A549 (cell line): ENCODE measurements around the gene PURB. TPM values are rescaled to one million over a fixed set of nuclear protein-coding genes. Genes with fewer than 3 reads are reported as not detected.
A peak's percentile ranks its signal among the peaks of the same experiment; 100 is the strongest.

Experiments used
- ATAC-seq, 2 experiments: fragments of 200-7000 bp in 1 of 2; fragments of >200 bp in 1 of 2; cut with Nextera tagmentation in 1 of 2; cut with Tn5 transposase in 1 of 2; 3 replicates each; pipeline versions ENCODE4 v1.8.0 to v1.9.1; 2018 to 2020; ENCODE audit warnings: mild to moderate bottlenecking in 1 of 2, moderate library complexity in 1 of 2
- CTCF ChIA-PET: fragments of 300-600 bp; sonication (Branson Sonifier 250); formaldehyde crosslinking; extraction: SDS; loops from one replicate; lab custom pipeline; 2021; ENCODE audit warnings: antibody characterized with exemption, inconsistent platforms; lab: Yijun Ruan, JAX
- POLR2A ChIA-PET: fragments of 350-600 bp; formaldehyde crosslinking; extraction: SDS; loops from one replicate; lab custom pipeline; 2021; ENCODE audit warnings: antibody characterized with exemption, inconsistent platforms; lab: Yijun Ruan, JAX
- DNase-seq, 2 experiments: peaks; one replicate each; pipeline versions ENCODE4 v3.0.0 to v3.0.0-alpha.2; 2011 to 2016; ENCODE audit warnings: low read depth in 1 of 2, low spot score in 1 of 2
- FAIRE-seq: peaks from 2 replicates; lab custom pipeline; 2011; peaks lifted over from hg19 to GRCh38; lab: Jason Lieb, UNC
- H3K27ac ChIP-seq, 2 experiments: fragments of >200 bp; sonication (Bioruptor Twin); formaldehyde crosslinking; 3 replicates each; pipeline ENCODE4 v1.5.1; 2016 to 2017
- H3K4me1 ChIP-seq: fragments of >200 bp; sonication (Bioruptor Twin); formaldehyde crosslinking; 3 replicates; pipeline ENCODE4 v1.6.1; 2016
- H3K4me2 ChIP-seq: fragments of >200 bp; sonication (Bioruptor Twin); formaldehyde crosslinking; 3 replicates; pipeline ENCODE4 v1.6.1; 2016
- H3K4me3 ChIP-seq: fragments of >200 bp; sonication (Bioruptor Twin); formaldehyde crosslinking; 3 replicates; pipeline ENCODE4 v1.5.1; 2016
- H3K9me3 ChIP-seq: fragments of >200 bp; sonication (Bioruptor Twin); formaldehyde crosslinking; 3 replicates; pipeline ENCODE4 v1.6.1; 2016
- BHLHE40 ChIP-seq: IDR thresholded peaks from 2 replicates; pipeline ENCODE4 v1.6.1; 2012; ENCODE audit warnings: low read depth, low read length, inconsistent platforms
- CBX2 ChIP-seq: fragments of 200-600 bp; sonication (generic); IDR thresholded peaks from 2 replicates; pipeline ENCODE4 v1.6.1; 2016; ENCODE audit warnings: low read depth, mild to moderate bottlenecking, borderline replicate concordance
- CEBPB ChIP-seq, 2 experiments: fragments of >200 bp in 1 of 2; sonication (Bioruptor Twin) in 1 of 2; formaldehyde crosslinking in 1 of 2; IDR thresholded peaks; 2 replicates each; pipeline ENCODE4 v1.6.1; 2012 to 2016
- CHD2 ChIP-seq: fragments of 150-350 bp; IDR thresholded peaks from 2 replicates; pipeline ENCODE4 v1.6.1; 2014; ENCODE audit warnings: low read length; ENCODE audit not compliant: partially characterized antibody
- CHD4 ChIP-seq: fragments of 200-600 bp; sonication (generic); IDR thresholded peaks from 2 replicates; pipeline ENCODE4 v1.6.1; 2016; ENCODE audit warnings: antibody characterized with exemption, mild to moderate bottlenecking, borderline replicate concordance
- E2F6 ChIP-seq: IDR thresholded peaks from 2 replicates; pipeline ENCODE4 v1.6.1; 2012; ENCODE audit warnings: low read depth, borderline replicate concordance
- EHMT2 ChIP-seq: fragments of 200-600 bp; sonication (generic); IDR thresholded peaks from 2 replicates; pipeline ENCODE4 v1.6.1; 2016; ENCODE audit warnings: antibody characterized with exemption, low read depth, mild to moderate bottlenecking, moderate library complexity
- EP300 ChIP-seq, 2 experiments: fragments of >200 bp; sonication (Bioruptor Twin); formaldehyde crosslinking; IDR thresholded peaks; 2 replicates in 1 of 2; 3 replicates in 1 of 2; pipeline ENCODE4 v1.6.1; 2016 to 2017
- HEYL ChIP-seq: fragments of 250-450 bp; sonication (Bioruptor Pico); IDR thresholded peaks from 2 replicates; pipeline ENCODE4 v1.8.0; 2021; ENCODE audit warnings: mild to moderate bottlenecking, moderate library complexity
- HOXA7 ChIP-seq: fragments of 250-450 bp; sonication (Bioruptor Pico); IDR thresholded peaks from 2 replicates; pipeline ENCODE4 v1.5.0; 2020; ENCODE audit warnings: mild to moderate bottlenecking, moderate library complexity
- JUN ChIP-seq, 2 experiments: fragments of >200 bp; sonication (Bioruptor Twin); formaldehyde crosslinking; IDR thresholded peaks; 2 replicates in 1 of 2; 3 replicates in 1 of 2; pipeline ENCODE4 v1.6.1; 2016 to 2017
- KDM5A ChIP-seq: fragments of 200-600 bp; sonication (generic); IDR thresholded peaks from 2 replicates; pipeline ENCODE4 v1.6.1; 2016; ENCODE audit warnings: antibody characterized with exemption, mild to moderate bottlenecking
- MAX ChIP-seq: IDR thresholded peaks from 2 replicates; pipeline ENCODE4 v1.6.1; 2012
- MYC ChIP-seq: IDR thresholded peaks from 2 replicates; pipeline ENCODE4 v1.6.1; 2012; ENCODE audit warnings: mild to moderate bottlenecking, inconsistent platforms, low read length, improper control_type of control experiment, borderline replicate concordance
- POLR2A ChIP-seq: IDR thresholded peaks from 2 replicates; pipeline ENCODE4 v1.6.1; 2012; ENCODE audit warnings: mild to moderate bottlenecking, low read length
- RAD21 ChIP-seq, 2 experiments: fragments of >200 bp in 1 of 2; sonication (Bioruptor Twin) in 1 of 2; formaldehyde crosslinking in 1 of 2; IDR thresholded peaks in 1 of 2; conservative IDR thresholded peaks in 1 of 2; 2 replicates in 1 of 2; 3 replicates in 1 of 2; pipeline ENCODE4 v1.6.1; 2012 to 2018; ENCODE audit warnings: inconsistent platforms in 1 of 2
- RARB ChIP-seq: fragments of 250-450 bp; sonication (Bioruptor Pico); IDR thresholded peaks from 2 replicates; pipeline ENCODE4 v1.8.0; 2021; ENCODE audit warnings: mild to moderate bottlenecking, moderate library complexity
- SMC3 ChIP-seq: fragments of >200 bp; sonication (Bioruptor Twin); formaldehyde crosslinking; IDR thresholded peaks from 3 replicates; pipeline ENCODE4 v1.6.1; 2018; ENCODE audit warnings: inconsistent platforms
- TFCP2L1 ChIP-seq: fragments of 250-450 bp; sonication (Bioruptor Pico); IDR thresholded peaks from 2 replicates; pipeline ENCODE4 v1.5.0; 2021; ENCODE audit warnings: mild to moderate bottlenecking
- TP53 ChIP-seq: fragments of 250-450 bp; sonication (Bioruptor Pico); IDR thresholded peaks from 2 replicates; pipeline ENCODE4 v1.5.0; 2021; ENCODE audit warnings: mild to moderate bottlenecking, moderate library complexity
- ZNF302 ChIP-seq: fragments of 250-450 bp; sonication (Bioruptor Pico); IDR thresholded peaks from 2 replicates; pipeline ENCODE4 v1.9.0; 2021; ENCODE audit warnings: inconsistent platforms, mild to moderate bottlenecking, moderate library complexity
- ZSCAN20 ChIP-seq: fragments of 250-450 bp; sonication (Bioruptor Pico); IDR thresholded peaks from 2 replicates; pipeline ENCODE4 v1.8.0; 2022; ENCODE audit warnings: mild to moderate bottlenecking, moderate library complexity
- WGBS: methylation state at CpG from one replicate; pipeline ENCODE4 v1.1.6; 2017; ENCODE audit errors: missing lambda C conversion rate; 5-methylcytosine and 5-hydroxymethylcytosine counted together
- polyA plus RNA-seq, 4 experiments: library from polyadenylated mRNA; depleted of rRNA in 3 of 4; stranded (reverse); fragments of >200 nt; fragmentation: RNase III in 1 of 4; extraction: RNeasy Plus Mini Kit Qiagen cat#74134 plus additional on column Dnase treatment in 1 of 4; gene quantifications; 2 replicates in 3 of 4; 3 replicates in 1 of 4; pipeline ENCODE4 v1.2.3, GENCODE V29; 2011 to 2017
- TF ChIP-seq, protein P1 (sequence below): fragments of 150-350 bp; IDR thresholded peaks from 2 replicates; pipeline ENCODE4 v1.6.1; 2014; ENCODE audit warnings: low read depth, mild to moderate bottlenecking, low read length
- TF ChIP-seq, protein P2 (sequence below): fragments of >200 bp; sonication (Bioruptor Twin); formaldehyde crosslinking; IDR thresholded peaks from 3 replicates; pipeline ENCODE4 v1.5.1; 2016
- TF ChIP-seq, protein P3 (sequence below): fragments of >200 bp; sonication (Bioruptor Twin); formaldehyde crosslinking; IDR thresholded peaks from 2 replicates; pipeline ENCODE4 v1.6.1; 2016

The PURB gene
- polyA plus RNA-seq, 2 of the 4 experiments (the other 2 are of a cell fraction) = 5.7 to 10.4 TPM

- ChIA-PET CTCF (interaction anchor here (0.8 to 2.3 kb wide), 20 partner anchors 9 to 713 kb away, joined by 3 to 12 read pairs (median 3); no protein-coding TSS in a partner anchor), POLR2A (no interaction called here)
- Histone ChIP-seq H3K4me2 (peak overlapping the region; percentile 46; the same call in 2 of the 3 replicates), H3K9me3 (no peaks in the 10 kb centered on the region), H3K27ac (no peak overlapping the region), H3K4me1 (no peaks in the 10 kb centered on the region), H3K4me3 (no peak overlapping the region)
- TF ChIP-seq HOXA7 (no peak), CHD4 (no peak), POLR2A (no peak), CHD2 (no peak), TFCP2L1 (no peak), E2F6 (no peak), JUN (IDR thresholded peaks at IDR 0.05) (no peak), RAD21 (conservative IDR thresholded peaks at IDR 0.05 in 1 of 2, IDR thresholded peaks at IDR 0.05 in 1 of 2) (no peak), KDM5A (no peak)
- TF ChIP-seq, protein P1, sequence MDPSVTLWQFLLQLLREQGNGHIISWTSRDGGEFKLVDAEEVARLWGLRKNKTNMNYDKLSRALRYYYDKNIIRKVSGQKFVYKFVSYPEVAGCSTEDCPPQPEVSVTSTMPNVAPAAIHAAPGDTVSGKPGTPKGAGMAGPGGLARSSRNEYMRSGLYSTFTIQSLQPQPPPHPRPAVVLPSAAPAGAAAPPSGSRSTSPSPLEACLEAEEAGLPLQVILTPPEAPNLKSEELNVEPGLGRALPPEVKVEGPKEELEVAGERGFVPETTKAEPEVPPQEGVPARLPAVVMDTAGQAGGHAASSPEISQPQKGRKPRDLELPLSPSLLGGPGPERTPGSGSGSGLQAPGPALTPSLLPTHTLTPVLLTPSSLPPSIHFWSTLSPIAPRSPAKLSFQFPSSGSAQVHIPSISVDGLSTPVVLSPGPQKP = no peak
- no peak for FAIRE-seq
- DNase-seq = no peak
- ATAC-seq = peak; percentile 9 to 50; a peak in 3 of 6 replicates
- WGBS = 40% methylated on average over 8 of the region's 8 CpGs
These were observed 37.0 kb upstream of the PURB start for GRCh38 chr7:44922351-44922694.

DNA sequence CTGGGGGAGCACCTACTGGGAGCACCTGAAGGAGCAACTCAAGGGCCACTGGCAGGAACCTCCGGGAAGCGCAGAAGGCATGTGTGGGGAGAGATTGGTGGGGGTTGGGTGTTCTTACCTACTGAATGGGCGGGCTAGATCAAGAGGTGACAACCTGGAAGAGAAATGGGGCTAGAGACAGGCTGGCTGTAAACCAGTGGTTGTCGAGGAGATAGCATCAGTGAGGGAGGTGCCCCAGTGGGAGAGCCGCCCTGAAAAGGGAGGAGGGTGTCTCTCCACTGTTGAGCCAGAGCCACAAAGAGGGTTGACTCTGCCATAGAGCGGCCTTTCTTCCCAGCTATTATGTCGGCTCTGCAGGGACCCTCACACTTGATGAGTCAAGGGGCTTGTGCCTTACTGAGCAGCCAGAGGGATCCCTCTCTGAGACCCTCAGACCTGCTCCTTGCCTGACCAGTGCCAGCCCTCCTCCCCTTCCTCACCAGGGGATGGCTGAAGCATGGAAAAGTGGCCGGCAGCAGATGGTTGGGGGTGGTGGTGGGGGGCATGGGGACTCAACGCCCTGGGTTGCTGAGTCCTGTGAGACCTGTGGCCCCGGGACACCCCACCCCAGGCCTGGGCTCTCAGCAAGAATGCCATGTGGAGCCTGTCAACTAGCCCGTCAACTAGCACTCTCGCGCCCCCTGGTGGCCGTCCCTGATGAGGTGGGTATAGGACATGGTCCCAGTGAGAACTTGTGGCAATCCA is 36.4 kb upstream of the PURB start:
- ATAC-seq = peak; percentile 97 to 98
- Histone ChIP-seq H3K9me3 (no peaks in the 10 kb centered on the region), H3K27ac (peak overlapping the region; percentile 31 to 46; a peak in 2 of 6 replicates), H3K4me3 (no peak overlapping the region), H3K4me1 (no peaks in the 10 kb centered on the region), H3K4me2 (peak overlapping the region; percentile 46)
- ChIA-PET POLR2A (no interaction called here), CTCF (interaction anchor here (0.6 to 2.3 kb wide), 24 partner anchors 8 to 712 kb away, joined by 3 to 12 read pairs (median 3); partner anchors contain the start of gene H2AZ2)
- 43% methylated on average over 11 of the region's 14 CpGs for WGBS
- no peak for FAIRE-seq
- no peak for TF ChIP-seq ZSCAN20 (CRISPR knock-in tag)
- TF ChIP-seq, protein P2, sequence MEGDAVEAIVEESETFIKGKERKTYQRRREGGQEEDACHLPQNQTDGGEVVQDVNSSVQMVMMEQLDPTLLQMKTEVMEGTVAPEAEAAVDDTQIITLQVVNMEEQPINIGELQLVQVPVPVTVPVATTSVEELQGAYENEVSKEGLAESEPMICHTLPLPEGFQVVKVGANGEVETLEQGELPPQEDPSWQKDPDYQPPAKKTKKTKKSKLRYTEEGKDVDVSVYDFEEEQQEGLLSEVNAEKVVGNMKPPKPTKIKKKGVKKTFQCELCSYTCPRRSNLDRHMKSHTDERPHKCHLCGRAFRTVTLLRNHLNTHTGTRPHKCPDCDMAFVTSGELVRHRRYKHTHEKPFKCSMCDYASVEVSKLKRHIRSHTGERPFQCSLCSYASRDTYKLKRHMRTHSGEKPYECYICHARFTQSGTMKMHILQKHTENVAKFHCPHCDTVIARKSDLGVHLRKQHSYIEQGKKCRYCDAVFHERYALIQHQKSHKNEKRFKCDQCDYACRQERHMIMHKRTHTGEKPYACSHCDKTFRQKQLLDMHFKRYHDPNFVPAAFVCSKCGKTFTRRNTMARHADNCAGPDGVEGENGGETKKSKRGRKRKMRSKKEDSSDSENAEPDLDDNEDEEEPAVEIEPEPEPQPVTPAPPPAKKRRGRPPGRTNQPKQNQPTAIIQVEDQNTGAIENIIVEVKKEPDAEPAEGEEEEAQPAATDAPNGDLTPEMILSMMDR = peak; percentile 75
- no peak for TF ChIP-seq HEYL (CRISPR knock-in tag)
- TF ChIP-seq SMC3 = peak; percentile 83
- peak; percentile 46 for TF ChIP-seq MAX
- TF ChIP-seq RARB = no peak
- TF ChIP-seq, protein P3, sequence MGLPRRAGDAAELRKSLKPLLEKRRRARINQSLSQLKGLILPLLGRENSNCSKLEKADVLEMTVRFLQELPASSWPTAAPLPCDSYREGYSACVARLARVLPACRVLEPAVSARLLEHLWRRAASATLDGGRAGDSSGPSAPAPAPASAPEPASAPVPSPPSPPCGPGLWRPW = no peak
- no peak for TF ChIP-seq EHMT2
- no peak for TF ChIP-seq EP300 (IDR thresholded peaks at IDR 0.05)
- TF ChIP-seq BHLHE40 = no peak
- TF ChIP-seq ZNF302 (CRISPR knock-in tag) = no peak
- TF ChIP-seq RAD21 (conservative IDR thresholded peaks at IDR 0.05 in 1 of 2, IDR thresholded peaks at IDR 0.05 in 1 of 2) = peak; percentile 78 to 83
- no peak for TF ChIP-seq CBX2
- no peak for TF ChIP-seq CEBPB (IDR thresholded peaks at IDR 0.05)
- TF ChIP-seq MYC = peak; percentile 22; the same call in 1 of the 2 replicates
- no peak for TF ChIP-seq TP53 (CRISPR knock-in tag)
- DNase-seq = peak; percentile 47 to 70
